NCI-H1930 (cell line): ENCODE results near the gene MTA2.
"Not testable (repeated sequence)": the region's sequence is repeated elsewhere in the genome, so short reads cannot be mapped to it uniquely, and the experiment has no call there.

ENCODE experiments used
- DNase-seq, 2 experiments: peaks; one replicate each; lab custom pipeline; 2025; lab: John Stamatoyannopoulos, UW

The MTA2 gene

DNA sequence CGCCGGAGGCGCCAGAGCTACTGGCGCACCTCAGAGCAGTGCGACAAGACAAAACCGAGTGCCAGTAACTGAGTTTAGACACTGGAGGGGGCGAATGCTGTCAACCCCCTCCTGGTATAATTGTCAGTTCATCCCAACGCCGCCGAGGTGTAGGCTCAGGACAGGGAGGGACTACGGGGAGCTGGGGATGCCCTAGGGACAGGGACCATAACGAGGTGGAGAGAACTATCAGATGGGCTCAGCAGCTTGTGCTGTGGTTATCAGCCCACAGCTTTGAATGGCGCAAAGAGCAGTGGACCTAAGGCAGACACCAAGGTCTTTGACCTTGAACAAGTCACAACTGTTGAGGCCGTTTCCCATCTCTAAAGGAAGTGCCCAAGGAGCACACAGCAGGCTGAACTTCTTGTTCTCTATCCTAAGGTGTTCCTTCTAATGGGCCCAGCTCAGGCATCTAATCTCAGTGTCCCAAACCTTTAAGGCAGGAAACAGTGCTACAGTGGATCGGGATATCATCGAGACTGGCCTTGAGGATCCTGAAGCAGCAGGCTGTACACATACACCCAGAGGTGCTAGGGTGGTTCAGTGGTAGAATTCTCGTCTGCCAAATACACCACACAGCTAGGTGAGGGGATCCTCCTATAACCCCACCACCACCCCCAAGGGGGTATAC, 9.4 kb downstream of the MTA2 start:
- peak in 1 of 2 experiments; percentile 51 for DNase-seq

DNA sequence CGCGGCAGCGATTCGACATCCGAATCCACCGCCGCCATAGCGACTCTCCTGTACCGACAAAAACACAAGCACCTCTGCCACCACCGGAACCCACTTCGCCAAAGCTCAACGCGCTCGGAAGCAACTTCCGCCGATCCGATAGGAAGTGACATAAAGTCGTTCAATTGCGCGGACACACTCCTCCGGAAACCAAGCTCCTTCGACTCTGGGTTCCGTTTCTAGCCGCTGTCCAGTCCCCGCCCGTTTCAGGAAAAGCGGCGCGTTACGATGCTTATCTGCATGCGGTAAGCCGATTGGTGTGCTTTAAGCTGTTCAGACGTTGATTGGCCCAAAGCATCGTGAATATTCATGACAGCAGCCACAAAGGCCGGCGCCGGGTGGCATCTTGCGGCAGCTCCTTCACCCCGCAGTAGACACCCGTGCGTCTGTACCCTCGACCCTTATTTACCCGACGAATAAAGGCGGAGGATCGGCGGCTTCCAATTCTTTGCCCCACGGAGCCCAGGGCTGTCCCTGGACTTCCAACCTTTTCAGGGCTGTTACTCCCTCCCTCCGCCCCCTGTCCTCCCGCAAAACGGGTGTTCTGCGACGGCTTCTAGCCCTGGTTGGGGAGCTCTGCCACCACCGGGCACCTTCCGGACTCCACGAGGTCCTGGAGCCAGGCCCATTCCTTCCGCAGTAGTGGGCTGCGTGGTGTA, 10.1 kb downstream of the MTA2 start, which contains the start of gene TUT1:
Gene TUT1, minus strand, starts transcription at position 76 of the 698 bp plus-strand sequence. Its CDS starts 38 bp downstream, at position 38.
- DNase-seq = peak; percentile 98 to 99

DNA sequence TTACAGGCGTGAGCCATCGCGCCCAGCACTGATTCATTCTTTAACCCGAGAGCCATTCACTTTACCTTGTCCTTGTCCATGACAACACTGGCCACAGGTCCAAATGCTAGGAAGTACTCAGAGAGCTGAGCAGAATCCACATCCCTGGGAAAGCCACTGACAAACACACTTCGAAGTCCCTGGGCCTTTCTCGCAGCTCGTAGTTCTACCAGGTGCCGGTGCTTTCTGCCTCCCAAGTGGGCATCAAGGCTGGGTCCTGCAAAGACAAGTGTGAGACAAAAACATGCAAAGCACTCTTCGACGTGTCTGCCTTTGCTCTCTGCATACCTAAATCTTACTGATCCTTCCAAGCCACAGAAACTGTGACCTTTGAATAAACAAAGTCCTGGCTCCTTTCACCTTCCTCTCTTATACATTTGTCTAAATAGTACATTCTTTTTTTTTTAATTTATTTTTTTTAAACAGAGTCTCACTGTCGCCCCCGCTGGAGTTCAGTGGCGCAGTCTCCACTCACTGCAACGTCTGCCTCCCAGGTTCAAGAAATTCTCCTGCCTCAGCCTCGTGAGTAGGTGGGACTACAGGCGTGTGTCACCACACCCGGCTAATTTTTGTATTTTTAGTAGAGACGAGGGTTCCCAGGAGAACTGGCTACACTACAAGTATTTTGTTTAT, 12.6 kb downstream of the MTA2 start:
- DNase-seq = no peak

DNA sequence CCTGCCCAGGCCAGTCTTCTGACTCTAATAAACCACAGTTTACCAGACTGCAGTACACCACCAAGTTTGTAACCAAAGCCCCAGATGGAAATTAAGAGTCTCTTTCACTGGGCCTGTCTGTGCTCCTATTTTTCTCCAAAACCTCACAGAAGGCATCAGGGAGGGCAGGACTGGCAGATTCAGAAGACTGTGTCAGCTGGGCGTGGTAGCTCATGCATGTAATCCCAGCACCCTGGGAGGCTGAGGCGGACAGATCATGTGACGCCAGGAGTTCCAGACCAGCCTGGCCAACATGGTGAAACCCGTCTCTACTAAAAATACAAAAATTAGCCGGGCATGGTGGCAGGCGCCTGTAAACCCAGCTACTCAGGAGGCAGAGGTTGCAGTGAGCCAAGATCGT, 16.3 kb downstream of the MTA2 start:
- DNase-seq = not testable (repeated sequence)

DNA sequence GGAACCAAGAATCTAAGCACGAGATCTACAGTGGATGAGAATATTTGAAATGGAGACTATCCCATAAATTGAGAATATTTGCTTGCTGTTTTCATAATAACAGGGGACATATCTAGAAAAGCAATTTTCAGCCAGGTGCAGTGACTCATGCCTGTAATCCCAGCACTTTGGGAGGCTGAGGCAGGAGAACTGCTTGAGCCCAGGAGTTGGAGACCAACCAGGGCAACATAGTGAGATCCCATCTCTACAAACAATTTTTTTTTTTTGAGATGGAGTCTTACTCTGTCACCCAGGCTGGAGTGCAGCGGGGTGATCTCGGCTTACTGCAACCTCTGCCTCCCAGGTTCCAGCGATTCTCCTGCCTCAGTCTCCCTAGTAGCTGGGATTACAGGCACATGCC, 19.9 kb downstream of the MTA2 start:
- DNase-seq = not testable (repeated sequence)

DNA sequence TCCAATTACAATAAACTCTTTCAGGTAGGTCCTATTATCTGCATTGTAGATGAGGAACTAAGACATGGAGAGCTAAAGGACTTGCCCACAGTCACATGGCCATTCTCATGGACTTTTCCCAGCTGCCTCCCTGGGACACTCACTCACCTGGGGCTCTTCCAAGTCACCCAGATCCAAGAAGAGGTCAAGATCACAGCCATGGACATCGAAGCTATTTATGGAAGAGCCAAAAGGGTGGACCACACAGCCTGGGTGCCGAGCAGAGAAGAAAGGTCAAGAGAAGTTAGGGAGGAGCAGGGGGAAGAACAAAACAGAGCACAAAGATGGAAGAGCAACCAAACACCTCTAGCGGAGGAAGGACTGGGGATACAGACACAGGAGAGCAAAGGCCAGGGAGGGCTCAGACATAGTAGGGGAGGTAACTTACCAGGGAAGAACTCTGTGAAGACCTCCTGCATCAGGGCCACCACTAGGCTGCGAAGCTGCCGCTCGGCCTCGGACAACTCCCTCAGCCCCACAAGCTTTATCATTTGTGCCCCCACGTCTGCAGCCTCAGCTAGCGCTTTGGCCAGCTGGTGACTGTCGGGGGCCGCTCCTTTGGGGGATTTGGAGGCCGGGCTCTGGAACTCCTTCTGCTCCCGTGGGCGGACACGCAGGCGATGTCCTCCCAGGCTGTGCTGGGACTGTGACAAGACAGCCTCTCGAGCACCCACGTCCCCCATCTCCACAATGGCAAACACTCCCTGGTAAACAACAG, 20.5 kb downstream of the MTA2 start:
- DNase-seq = no peak

DNA sequence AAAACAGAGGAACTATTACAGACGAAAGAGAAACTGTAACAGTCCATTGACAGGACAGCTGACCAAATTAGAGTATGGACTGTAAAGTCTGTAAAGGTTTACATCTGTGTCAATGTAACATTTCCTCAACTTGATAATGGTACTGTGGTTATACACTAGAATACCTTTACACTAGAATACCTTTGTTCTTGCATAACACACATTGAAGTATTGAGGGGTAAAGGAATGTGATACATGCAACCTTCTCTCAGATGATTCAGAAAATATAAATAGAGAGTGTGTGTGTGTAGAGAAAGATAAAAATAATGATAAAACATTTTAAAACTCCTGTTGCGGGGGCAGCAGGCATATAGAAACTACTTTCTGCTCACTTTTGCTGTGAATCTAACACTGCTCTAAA, 22.4 kb downstream of the MTA2 start:
- no peak for DNase-seq

DNA sequence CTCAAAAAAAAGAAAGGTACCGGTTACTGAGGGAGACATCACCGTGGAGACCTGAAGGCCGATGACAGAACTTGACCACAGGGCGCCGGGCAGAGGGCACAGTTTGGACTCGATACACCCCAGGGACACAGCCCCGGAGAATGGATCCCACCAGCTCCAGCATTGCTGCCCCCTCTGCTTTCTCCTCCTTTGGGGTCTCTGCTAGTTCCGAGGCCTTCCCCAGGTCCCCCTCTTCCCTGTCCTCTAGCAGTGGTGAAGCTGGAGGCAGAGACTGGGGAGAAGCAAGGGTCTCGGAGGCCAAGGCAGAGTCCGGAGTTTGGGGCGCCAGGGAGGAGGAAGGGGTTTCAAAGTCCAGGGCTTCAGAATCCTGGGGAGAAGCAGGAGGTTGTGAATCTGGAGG, 23.1 kb downstream of the MTA2 start:
- no peak for DNase-seq

DNA sequence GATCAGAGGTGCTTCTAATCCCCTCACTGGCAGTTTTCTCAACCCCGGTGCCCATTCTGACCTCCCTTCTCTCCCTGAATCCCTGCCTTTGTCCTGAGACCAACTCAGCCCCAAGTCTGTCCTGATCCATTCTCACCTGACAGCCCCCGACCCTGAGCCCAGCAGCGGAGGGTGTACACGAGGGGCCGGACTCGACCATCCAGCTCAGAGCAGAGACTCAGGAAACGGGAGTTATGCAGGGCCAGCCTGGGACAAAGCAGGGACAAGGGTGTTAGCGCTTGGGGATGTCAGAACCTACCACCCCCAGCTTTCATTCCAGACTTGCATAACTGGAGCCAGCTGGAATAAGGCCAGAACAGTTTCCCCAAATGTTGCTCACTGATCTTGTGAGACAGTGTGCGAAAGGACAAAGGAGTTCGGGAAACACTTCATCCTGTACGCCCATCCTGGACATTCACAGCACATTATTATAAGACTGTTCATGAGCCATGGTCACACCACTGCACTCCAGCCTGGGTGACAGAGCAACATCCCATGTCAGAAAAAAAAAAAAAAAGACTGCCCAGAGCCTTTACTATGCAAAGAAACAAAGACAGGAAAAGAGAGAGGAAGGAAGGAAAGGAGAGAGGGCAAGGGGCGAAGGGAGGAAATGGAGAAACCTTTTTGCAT, 24.5 kb downstream of the MTA2 start:
- DNase-seq = no peak

DNA sequence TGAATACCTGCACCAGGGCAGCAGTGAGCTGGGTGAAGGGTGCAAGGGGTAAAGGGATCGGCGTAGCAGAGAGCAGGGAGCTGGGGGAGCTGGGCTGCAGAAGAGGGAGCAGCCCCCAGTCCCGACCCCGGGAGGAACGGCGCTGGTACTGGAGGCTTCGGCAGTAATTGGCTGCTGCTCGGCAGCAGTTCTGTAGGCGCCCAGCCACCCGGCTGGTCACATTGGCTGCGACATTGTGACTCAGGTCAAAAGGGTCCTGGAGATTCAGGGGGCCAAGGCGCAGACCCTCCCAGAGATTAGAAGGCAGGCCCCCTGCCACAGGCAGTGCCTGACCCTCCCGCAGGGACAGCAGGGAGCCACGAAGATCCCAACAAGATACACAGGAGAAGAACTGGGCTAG, 25.8 kb downstream of the MTA2 start:
- no peak for DNase-seq

DNA sequence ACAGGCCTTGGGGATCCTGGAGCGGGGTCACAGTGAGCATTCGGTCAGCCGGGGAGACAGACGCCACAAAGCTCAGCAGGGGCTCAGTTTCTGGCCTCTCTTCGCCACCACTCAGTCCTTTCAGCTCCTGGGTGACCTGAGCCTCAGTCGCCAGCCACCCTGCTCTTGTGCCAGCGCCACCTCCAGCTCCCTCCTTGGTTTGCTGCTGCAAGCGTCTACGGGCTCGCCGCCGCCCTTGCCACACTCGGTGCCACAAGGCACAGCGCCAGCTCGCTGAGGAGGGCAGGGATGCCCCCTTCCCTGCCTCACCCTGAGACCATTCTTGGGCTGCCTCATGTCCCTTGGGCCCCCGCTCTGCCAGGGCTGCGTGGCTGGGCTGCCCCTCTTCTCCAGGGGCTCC, 26.5 kb downstream of the MTA2 start:
- DNase-seq = no peak

DNA sequence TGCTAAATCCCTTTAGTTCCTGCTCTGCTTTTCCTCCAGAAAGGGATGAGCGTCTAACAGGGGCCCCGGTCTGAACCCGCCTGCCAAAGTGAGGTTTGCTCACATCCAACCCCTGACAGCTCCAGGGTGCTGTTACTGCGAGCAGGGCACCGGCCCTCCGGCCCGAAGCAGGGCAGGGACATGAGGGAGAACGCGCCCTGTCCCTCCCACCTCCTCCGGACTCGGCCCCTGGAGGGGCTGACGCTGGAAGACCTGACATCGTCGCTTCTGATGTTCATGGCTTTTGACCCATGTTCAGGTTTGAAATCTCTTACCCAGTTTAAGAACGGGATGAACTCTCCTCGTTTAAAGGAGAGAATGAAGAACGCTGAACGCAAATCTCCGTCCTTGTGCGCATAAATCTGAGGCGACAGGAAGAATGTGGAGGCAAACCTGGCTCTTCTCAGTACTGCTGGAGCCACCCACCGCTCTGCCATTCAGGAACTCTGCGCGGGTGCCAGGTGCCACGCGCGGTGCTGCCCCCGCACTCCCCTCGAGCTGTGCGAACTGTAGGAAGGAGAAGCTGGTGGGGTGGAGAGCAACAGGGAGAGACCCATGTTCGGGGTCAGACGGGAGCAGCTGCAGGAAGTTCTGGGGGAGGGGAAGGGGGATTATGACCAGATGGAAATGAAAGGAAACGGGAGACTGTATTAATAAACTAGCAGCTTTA, 27.1 kb downstream of the MTA2 start:
- no peak for DNase-seq

DNA sequence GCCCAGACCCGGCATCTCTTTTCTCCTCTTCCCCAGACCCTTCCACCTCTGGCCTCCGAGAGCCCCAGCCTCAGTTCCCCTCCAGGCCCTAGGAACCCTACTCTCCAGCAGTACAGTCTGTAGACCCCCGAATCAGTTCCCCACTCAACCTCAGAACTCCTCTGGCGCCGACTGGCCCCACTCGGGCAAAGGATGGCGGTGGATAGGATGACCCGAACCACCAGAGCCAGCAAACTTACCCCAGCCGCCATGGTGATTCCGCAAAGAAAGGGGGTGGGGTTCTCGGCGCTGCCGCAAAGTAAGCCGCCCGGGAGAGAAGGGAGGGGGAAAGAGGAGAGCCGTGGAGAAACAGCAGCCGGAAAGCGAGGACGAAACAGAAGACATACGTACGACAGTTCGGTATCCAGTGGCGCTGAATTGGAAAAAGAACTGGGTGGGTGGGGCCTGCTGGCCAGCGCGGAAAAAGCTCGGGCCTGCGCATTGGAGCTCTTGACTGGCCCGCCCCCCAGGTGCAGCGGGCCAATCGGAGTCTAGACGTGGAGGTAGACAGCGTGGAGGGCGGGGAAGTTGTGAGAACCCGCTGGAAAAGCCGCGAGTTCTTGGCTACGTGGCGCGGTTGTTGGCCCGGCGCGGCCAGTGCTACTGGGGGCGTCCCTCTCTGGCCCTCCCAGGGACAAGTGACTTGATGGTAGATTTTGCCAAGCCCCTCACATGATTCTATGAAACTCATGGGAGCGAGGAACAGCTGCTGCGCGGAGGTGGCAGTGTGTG, 27.9 kb downstream of the MTA2 start, which contains the start of gene EEF1G:
Gene EEF1G, minus strand, starts transcription at position 300 of the 771 bp plus-strand sequence. Its CDS starts 49 bp downstream, at position 251.
- DNase-seq = peak; percentile 99

DNA sequence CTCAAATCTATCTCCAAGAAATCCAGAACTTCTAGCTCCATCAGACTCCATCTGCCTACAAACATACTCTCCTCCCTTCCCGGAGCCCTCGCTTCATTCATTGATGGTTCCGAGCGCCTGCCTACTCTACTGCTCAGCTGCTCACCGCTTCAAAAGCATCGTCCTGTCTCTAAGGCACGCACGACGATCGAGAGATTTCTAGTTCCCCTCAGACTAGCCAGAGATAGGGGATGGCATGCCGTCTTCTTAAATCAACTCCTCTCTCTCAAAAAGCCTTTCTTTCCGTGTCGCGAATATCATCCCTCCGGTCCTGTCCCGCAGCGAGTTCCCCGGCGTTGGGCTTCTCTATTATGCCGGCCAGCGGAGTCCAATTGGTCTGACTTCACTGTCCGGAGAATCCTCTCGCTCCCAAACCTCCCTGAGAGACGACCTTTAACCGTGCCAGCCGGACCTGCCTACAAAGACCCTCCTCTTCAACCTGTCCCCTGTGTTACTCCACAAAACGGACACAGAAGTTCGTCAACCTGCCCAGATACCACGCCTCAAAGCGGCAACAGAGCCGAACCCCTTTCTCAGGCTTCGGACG, 28.6 kb downstream of the MTA2 start:
- no peak for DNase-seq

DNA sequence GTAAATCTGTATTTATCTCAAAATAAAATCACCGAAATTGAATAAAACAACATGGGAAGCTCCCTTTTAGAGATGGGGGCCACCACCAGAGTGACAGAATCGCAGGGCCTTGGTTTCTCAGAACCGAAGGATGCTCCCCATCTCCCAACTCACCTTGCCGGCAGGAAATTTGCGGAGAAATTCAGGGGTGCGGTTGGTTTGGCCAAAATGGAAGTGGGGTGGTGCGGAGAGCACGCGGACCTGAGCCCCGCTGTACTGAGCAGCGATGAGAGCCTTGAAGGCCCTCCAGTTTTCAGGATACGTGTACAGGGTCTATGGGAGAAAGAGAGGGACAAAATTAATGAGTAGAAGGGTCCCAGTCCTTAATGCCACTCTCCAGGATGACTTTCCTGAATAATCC, 29.2 kb downstream of the MTA2 start:
- no peak for DNase-seq

DNA sequence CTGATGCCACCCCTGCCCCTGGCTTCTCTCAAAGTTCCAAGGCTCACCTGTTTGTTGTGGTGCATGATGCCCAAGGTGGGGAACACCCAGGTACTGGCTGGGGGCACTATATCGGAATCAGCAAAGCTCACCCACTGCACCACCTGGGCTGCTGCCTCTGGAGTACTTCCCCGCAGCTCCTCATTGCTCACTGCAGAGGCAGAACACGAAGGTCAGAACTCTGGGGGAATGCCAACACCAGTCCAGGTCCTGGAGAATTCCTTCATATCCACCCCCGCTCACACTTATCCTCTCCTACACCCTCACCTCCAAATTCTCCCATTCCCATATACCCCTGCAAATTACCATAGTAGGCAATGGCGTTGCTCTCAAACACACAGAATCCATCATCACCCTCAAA, 30.2 kb downstream of the MTA2 start:
- not testable (repeated sequence) for DNase-seq

DNA sequence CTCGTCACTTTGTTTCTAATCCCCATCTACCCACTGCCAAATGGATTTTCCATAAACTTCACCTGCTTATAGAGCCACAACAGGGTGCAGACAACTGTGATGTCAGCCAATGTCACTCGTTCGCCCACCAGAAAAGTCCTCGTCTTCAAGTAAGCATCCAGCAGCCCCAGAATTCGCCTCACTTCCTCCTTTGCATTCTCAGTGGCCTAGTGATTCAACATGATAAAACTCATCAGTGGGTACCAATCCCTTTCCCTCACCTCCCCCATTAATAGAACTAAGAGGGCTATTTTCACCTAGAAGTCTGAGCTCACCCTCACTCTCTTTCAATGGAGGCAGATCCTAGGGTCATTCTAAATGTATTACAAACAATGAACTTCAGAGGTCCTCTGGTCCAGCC, 30.8 kb downstream of the MTA2 start:
- DNase-seq = not testable (repeated sequence)

DNA sequence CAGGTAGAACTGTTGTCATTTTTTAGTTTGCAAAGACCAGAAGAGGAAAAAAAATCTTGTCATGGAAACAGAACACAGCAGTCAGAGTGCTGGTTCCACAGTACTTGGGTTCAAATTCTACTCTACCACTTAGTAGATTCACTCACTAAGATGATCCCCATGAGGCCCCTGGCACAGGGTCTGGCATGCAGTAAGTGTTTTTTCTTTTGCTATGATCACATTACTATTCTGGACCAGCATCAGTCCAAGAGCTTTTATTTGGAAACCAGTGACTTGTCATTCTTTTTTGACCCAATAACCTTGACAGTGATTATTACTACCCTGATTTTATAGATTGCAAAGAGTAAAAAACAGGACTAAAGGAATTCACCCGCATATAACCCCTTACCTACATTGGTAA, 32.1 kb downstream of the MTA2 start:
- no peak for DNase-seq

DNA sequence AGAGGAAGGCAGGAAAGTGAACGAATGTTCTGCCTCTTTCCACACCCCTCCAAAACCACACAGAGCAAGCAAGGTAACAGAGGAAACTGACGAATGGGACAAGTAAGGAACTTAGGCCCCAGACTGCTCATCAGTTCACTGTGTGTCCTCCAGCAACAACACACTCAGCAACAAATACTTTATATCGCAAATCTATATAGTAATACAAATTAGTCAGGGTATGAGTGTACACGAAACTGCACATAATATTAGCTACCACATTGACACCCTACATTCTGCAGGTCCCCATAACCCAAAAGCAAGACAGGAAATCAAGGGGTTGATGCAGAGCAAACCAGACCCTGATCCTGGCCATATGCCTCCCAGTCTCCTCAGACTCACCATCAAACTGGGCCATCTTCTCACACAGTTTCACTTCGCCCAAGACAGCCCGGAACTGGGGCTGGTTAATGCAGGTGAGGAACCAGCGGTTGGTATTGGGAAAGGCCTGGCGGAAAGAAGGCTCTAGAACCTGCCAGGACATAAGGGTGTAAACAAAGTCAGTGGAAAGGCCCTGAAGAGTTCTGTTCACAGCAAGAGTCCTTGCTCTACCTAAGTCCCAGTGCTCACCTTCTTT, 34.5 kb downstream of the MTA2 start:
- DNase-seq = no peak
